Lung (tissue), 12 donors: Measurements from ENCODE around the gene RNU6-9. TPM values are rescaled to one million over a fixed set of nuclear protein-coding genes. Genes with fewer than 3 reads are reported as not detected.
"Not testable (repeated sequence)": the region's sequence is repeated elsewhere in the genome, so short reads cannot be mapped to it uniquely, and the experiment has no call there.

Experiments
- ATAC-seq: fragments of 200-7000 bp; cut with Tn5 transposase; one replicate; pipeline ENCODE4 v1.9.1; 2020; ENCODE audit warnings: moderate number of reproducible peaks; ENCODE audit not compliant: insufficient read depth, low FRiP score
- DNase-seq, 3 donors: peaks; one replicate each; pipeline ENCODE4 v3.0.0-alpha.2; 2013 to 2017
- H3K27ac ChIP-seq, 2 donors: one replicate each; pipeline ENCODE4 v1.5.1; 2013; ENCODE audit warnings: mild to moderate bottlenecking in 2 of 2, moderate library complexity in 2 of 2, control low read depth in 1 of 2, inconsistent platforms in 1 of 2, low read depth in 1 of 2, low read length in 1 of 2
- H3K27me3 ChIP-seq, 3 donors: one replicate each; pipeline ENCODE4 v1.5.1; 2013; ENCODE audit warnings: low read length in 2 of 3; ENCODE audit not compliant: control insufficient read depth in 3 of 3, insufficient read depth in 3 of 3
- H3K36me3 ChIP-seq, 4 donors: one replicate each; pipeline ENCODE4 v1.5.1; 2013; ENCODE audit warnings: low read length in 4 of 4, mild to moderate bottlenecking in 1 of 4, moderate library complexity in 1 of 4; ENCODE audit not compliant: control insufficient read depth in 4 of 4, insufficient read depth in 4 of 4
- H3K4me1 ChIP-seq, 5 donors: one replicate each; pipeline ENCODE4 v1.5.1; 2013; ENCODE audit warnings: low read length in 5 of 5, mild to moderate bottlenecking in 2 of 5, moderate library complexity in 1 of 5; ENCODE audit not compliant: control insufficient read depth in 5 of 5, insufficient read depth in 5 of 5
- H3K4me3 ChIP-seq: one replicate; pipeline ENCODE4 v1.5.1; 2013; ENCODE audit warnings: mild to moderate bottlenecking, control low read depth, moderate library complexity
- H3K9ac ChIP-seq, 2 donors: one replicate each; pipeline ENCODE4 v1.5.1; 2013; ENCODE audit warnings: low read length in 2 of 2, control low read depth in 1 of 2; ENCODE audit not compliant: insufficient read depth in 1 of 2
- H3K9me3 ChIP-seq, 4 donors: one replicate each; pipeline ENCODE4 v1.5.1; 2013; ENCODE audit warnings: low read length in 3 of 4, mild to moderate bottlenecking in 1 of 4, moderate library complexity in 1 of 4; ENCODE audit not compliant: control insufficient read depth in 4 of 4, insufficient read depth in 3 of 4
- CTCF ChIP-seq: IDR thresholded peaks from 2 replicates; pipeline ENCODE4 v1.5.1; 2012; ENCODE audit warnings: mild to moderate bottlenecking; ENCODE audit errors: control extremely low read depth, extremely low read depth
- WGBS, 2 donors: extraction: QIAGEN DNeasy Blood & Tissue Kit; methylation state at CpG; one replicate each; pipeline ENCODE4 v1.1.7; 2013; 5-methylcytosine and 5-hydroxymethylcytosine counted together
- polyA plus RNA-seq, 2 donors: library from polyadenylated mRNA; stranded (reverse); fragments of 200-250 nt; gene quantifications; one replicate each; pipeline ENCODE4 v1.2.1, GENCODE V29; 2013
- total RNA-seq, 2 donors: library from RNA; depleted of rRNA in 1 of 2; stranded (reverse); fragments of >200 nt in 1 of 2; gene quantifications; one replicate each; pipeline ENCODE4 v1.2.1, GENCODE V29; 2014 to 2021
- donor health status: control.
- donor health status: control.
- donor health status: Bipolar disorder and iron deficiency.
- donor health status: healthy.
- donor health status: DM: yes; HTN: yes; CAD: no.

RNU6-9 gene
- total and polyA plus RNA-seq, 4 donors: not detected

GRCh38 chr19:890831-891230, 2.5 kb upstream of the RNU6-9 start:
- ATAC-seq: no peak
- WGBS, 2 donors: 90 to 91% methylated on average over 18 of the region's 18 CpGs
- Histone ChIP-seq H3K4me1 (peaks cover 0 to 6% (median 0%) of the 10 kb centered on the region in 5 donors), H3K9me3 (no peaks in the 10 kb centered on the region), H3K27ac (no peak overlapping the region), H3K27me3 (no peaks in the 10 kb centered on the region), H3K36me3 (peaks cover 0 to 30% (median 14%) of the 10 kb centered on the region in 4 donors), H3K9ac (no peak overlapping the region), H3K4me3 (no peak overlapping the region)
- no peak for DNase-seq
- TF ChIP-seq CTCF: no peak

DNA sequence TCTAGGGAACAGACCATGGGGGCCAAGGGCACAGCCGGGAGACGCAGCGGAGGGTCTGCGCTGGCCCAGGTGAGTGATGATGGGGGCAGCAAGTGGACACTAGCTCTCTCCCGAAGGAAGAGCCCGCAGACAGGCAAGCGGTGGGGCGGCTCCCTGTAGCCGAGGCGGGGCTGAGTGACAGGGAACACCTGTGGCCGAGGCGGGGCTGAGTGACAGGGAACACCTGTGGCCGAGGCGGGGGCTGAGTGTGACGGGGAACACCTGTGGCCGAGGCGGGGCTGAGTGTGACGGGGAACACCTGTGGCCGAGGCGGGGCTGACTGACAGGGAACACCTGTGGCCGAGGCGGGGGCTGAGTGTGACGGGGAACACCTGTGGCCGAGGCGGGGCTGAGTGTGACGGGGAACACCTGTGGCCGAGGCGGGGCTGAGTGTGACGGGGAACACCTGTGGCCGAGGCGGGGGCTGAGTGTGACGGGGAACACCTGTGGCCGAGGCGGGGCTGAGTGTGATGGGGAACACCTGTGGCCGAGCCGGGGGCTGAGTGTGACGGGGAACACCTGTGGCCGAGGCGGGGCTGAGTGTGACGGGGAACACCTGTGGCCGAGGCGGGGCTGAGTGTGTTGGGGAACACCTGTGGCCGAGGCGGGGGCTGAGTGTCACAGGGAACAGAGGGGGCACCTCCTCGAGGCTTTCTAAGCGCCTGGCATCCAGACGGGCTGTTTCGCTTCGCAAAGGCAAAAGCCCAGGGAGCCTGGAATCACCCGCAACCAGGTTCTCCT, 1.7 kb upstream of the RNU6-9 start:
- 56 to 79% methylated on average over 41 to 50 of the region's 50 CpGs for WGBS, 2 donors
- not testable (repeated sequence) for ATAC-seq, DNase-seq

DNA sequence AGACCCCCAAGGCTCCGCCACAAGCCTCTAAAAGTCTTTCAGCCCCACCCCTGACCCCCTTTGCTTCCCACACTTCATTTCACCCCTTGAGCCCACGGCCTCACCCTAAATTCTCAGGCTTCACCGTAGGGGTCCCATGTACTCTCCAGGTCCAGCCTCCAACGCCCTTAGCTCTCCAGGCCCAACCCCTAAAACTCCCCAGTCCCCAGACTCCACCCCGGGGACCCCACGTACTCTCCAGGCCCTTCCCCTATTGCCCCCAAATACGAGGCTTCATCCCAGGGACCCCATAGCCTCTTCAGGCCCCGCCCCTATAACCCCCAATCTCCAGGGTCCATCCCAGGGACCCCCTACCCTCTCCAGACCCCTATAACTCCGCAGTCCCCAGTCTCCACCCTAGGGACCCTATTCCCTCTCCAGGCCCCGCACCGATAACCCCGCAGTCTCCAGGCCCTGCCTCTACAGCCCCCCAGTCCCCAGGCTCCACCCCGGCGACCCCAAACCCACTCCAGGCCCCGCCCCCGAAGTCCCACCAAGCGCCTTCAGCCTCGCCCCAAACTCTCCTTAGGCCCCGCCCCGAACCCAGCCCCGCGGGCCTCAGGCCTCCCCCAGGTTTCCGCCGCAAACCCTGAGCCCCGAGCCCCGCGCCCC, 916 bp upstream of the RNU6-9 start:
- DNase-seq: peak in 1 of 3 donors; percentile 16
- ATAC-seq: no peak
- H3K27ac ChIP-seq: peak overlapping the region in 1 of 2 donors; percentile 37
- TF ChIP-seq CTCF: no peak
- no peaks in the 10 kb centered on the region for H3K27me3 ChIP-seq
- peaks cover 0 to 6% (median 0%) of the 10 kb centered on the region in 5 donors for H3K4me1 ChIP-seq
- peaks cover 0 to 25% (median 13%) of the 10 kb centered on the region in 4 donors for H3K36me3 ChIP-seq
- H3K9ac ChIP-seq: peak overlapping the region; percentile 72 to 88
- peak overlapping the region; percentile 89 for H3K4me3 ChIP-seq
- no peaks in the 10 kb centered on the region for H3K9me3 ChIP-seq
- WGBS, 2 donors: 4 to 6% methylated on average over 21 to 27 of the region's 27 CpGs

More for the DNA sequence above, 1.7 kb upstream of the RNU6-9 start:
- H3K9me3 ChIP-seq, H3K27me3 ChIP-seq, H3K4me1 ChIP-seq, H3K4me3 ChIP-seq: not testable (repeated sequence)
- Histone ChIP-seq H3K9ac (peak overlapping the region; percentile 63 to 72), H3K27ac (peak overlapping the region in 1 of 2 donors; percentile 37), H3K36me3 (peaks cover 0 to 23% (median 12%) of the 10 kb centered on the region in 4 donors)

GRCh38 chr19:896434-896833, 3.1 kb downstream of the RNU6-9 start:
- DNase-seq (no peak), ATAC-seq (no peak)
- Histone ChIP-seq H3K4me1 (peaks cover 0 to 6% (median 0%) of the 10 kb centered on the region in 5 donors), H3K36me3 (peaks cover 0 to 24% (median 3%) of the 10 kb centered on the region in 4 donors), H3K27ac (no peak overlapping the region), H3K9me3 (no peaks in the 10 kb centered on the region), H3K4me3 (no peak overlapping the region), H3K27me3 (no peaks in the 10 kb centered on the region), H3K9ac (no peak overlapping the region)
- no peak for TF ChIP-seq CTCF
- WGBS, 2 donors: 93 to 97% methylated on average over 10 of the region's 10 CpGs
